Activated naive CD4-positive, alpha-beta T cell treated with anti-CD3 and anti-CD28 coated beads, Interleukin-2, amount 50 U/mL, for 72 hours (primary cell): ENCODE measurements around the gene ABCF1. TPM values are rescaled to one million over a fixed set of nuclear protein-coding genes. Genes with fewer than 3 reads are reported as not detected.
A peak's percentile ranks its signal among the peaks of the same experiment; 100 is the strongest.
"Not testable (repeated sequence)": the region's sequence is repeated elsewhere in the genome, so short reads cannot be mapped to it uniquely, and the experiment has no call there.

Experiments
- ATAC-seq, 2 donors: fragments of 150-1000 bp; cut with Tn5 transposase; 2 replicates each; pipeline ENCODE4 v1.10.0; 2021; ENCODE audit warnings: mild to moderate bottlenecking in 2 of 2, moderate library complexity in 2 of 2
- DNase-seq, 2 donors: peaks; one replicate each; pipeline ENCODE4 v3.0.0; 2021 to 2022; ENCODE audit warnings: low spot score in 2 of 2
- H3K27ac Mint-ChIP-seq, 2 donors: one replicate each; pipeline ENCODE4 v1.8.0; 2022; ENCODE audit warnings: mild to moderate bottlenecking in 2 of 2, mixed read lengths in 2 of 2
- H3K36me3 Mint-ChIP-seq, 2 donors: one replicate each; pipeline ENCODE4 v1.8.0; 2022; ENCODE audit warnings: mixed read lengths in 2 of 2
- H3K9me3 Mint-ChIP-seq, 2 donors: one replicate each; pipeline ENCODE4 v1.8.0; 2022; ENCODE audit warnings: mixed read lengths in 2 of 2
- total RNA-seq, 2 donors: library from RNA; stranded (reverse); gene quantifications; one replicate each; pipeline ENCODE4 v1.2.3, GENCODE V29; 2022

ABCF1 gene
- total RNA-seq, 2 donors from 2014 or later, result 84.7 to 91.3 TPM

GRCh38 chr6:30578051-30578450 lies 6.8 kb downstream of the ABCF1 start:
- Mint-ChIP-seq H3K36me3 (peaks cover 36 to 52% of the 10 kb centered on the region in 2 donors), H3K9me3 (no peaks in the 10 kb centered on the region), H3K27ac (peak overlapping the region; percentile 14 to 83)
- ATAC-seq (peak in 1 of 2 donors; percentile 35), DNase-seq (no peak)

- Mint-ChIP-seq H3K36me3 (peaks cover 28 to 44% of the 10 kb centered on the region in 2 donors), H3K27ac (peak overlapping the region in 1 of 2 donors; percentile 50), H3K9me3 (no peaks in the 10 kb centered on the region)
- no peak for DNase-seq
- no peak for ATAC-seq
These were observed 12.7 kb downstream of the ABCF1 start for GRCh38 chr6:30583921-30584320.

GRCh38 chr6:30589754-30590358 lies 18.6 kb downstream of the ABCF1 start:
- peaks cover 11 to 26% of the 10 kb centered on the region in 2 donors for H3K36me3 Mint-ChIP-seq
- H3K27ac Mint-ChIP-seq, result peak overlapping the region in 1 of 2 donors; percentile 15
- no peaks in the 10 kb centered on the region for H3K9me3 Mint-ChIP-seq
- ATAC-seq (no peak), DNase-seq (no peak)

GRCh38 chr6:30590509-30590908 lies 19.3 kb downstream of the ABCF1 start:
- Mint-ChIP-seq H3K27ac (peak overlapping the region in 1 of 2 donors; percentile 10), H3K9me3 (no peaks in the 10 kb centered on the region), H3K36me3 (peaks cover 11 to 25% of the 10 kb centered on the region in 2 donors)
- no peak for DNase-seq
- peak in 1 of 2 donors; percentile 3 for ATAC-seq

- ATAC-seq (peak in 1 of 2 donors; percentile 6), DNase-seq (no peak)
- H3K36me3 Mint-ChIP-seq, result peaks cover 7 to 22% of the 10 kb centered on the region in 2 donors
- H3K9me3 Mint-ChIP-seq, result no peaks in the 10 kb centered on the region
- peak overlapping the region; percentile 10 to 84 for H3K27ac Mint-ChIP-seq
These were observed 19.8 kb downstream of the ABCF1 start for GRCh38 chr6:30591008-30591407.

GRCh38 chr6:30592287-30592686 lies 21.0 kb downstream of the ABCF1 start:
- H3K27ac Mint-ChIP-seq, result peak overlapping the region in 1 of 2 donors; percentile 84
- H3K9me3 Mint-ChIP-seq, result no peaks in the 10 kb centered on the region
- ATAC-seq (no peak), DNase-seq (no peak)
- H3K36me3 Mint-ChIP-seq, result peaks cover 0 to 22% of the 10 kb centered on the region in 2 donors

GRCh38 chr6:30597315-30598144 lies 26.3 kb downstream of the ABCF1 start:
- H3K27ac Mint-ChIP-seq, result peak overlapping the region; percentile 77 to 85
- H3K9me3 Mint-ChIP-seq, H3K36me3 Mint-ChIP-seq: not testable (repeated sequence)
- ATAC-seq (peak; percentile 83 to 87), DNase-seq (peak; percentile 66 to 86)

GRCh38 chr6:30598912-30599624 lies 27.8 kb downstream of the ABCF1 start:
- Mint-ChIP-seq H3K27ac (peak overlapping the region; percentile 12 to 85), H3K36me3 (peaks cover 13 to 17% of the 10 kb centered on the region in 2 donors), H3K9me3 (no peaks in the 10 kb centered on the region)
- ATAC-seq (no peak), DNase-seq (no peak)

- ATAC-seq, result no peak
- Mint-ChIP-seq H3K9me3 (no peaks in the 10 kb centered on the region), H3K36me3 (peaks cover 20 to 24% of the 10 kb centered on the region in 2 donors), H3K27ac (peak overlapping the region; percentile 12 to 22)
- DNase-seq, result no peak
These were observed 28.5 kb downstream of the ABCF1 start for GRCh38 chr6:30599625-30600324.

- peak overlapping the region in 1 of 2 donors; percentile 57 for H3K27ac Mint-ChIP-seq
- H3K36me3 Mint-ChIP-seq, result peaks cover 26 to 31% of the 10 kb centered on the region in 2 donors
These were observed 29.3 kb downstream of the ABCF1 start for GRCh38 chr6:30600451-30600961.

GRCh38 chr6:30601436-30601814 lies 30.2 kb downstream of the ABCF1 start:
- Mint-ChIP-seq H3K27ac (peak overlapping the region; percentile 74 to 88), H3K9me3 (no peaks in the 10 kb centered on the region), H3K36me3 (peaks cover 33 to 38% of the 10 kb centered on the region in 2 donors)
- no peak for DNase-seq
- ATAC-seq, result no peak

More at GRCh38 chr6:30600451-30600961, 29.3 kb downstream of the ABCF1 start:
- ATAC-seq (no peak), DNase-seq (no peak)
- H3K9me3 Mint-ChIP-seq, result no peaks in the 10 kb centered on the region

GRCh38 chr6:30601815-30602641 lies 30.8 kb downstream of the ABCF1 start:
- no peak for ATAC-seq
- no peaks in the 10 kb centered on the region for H3K9me3 Mint-ChIP-seq
- peaks cover 36 to 42% of the 10 kb centered on the region in 2 donors for H3K36me3 Mint-ChIP-seq
- no peak for DNase-seq
- H3K27ac Mint-ChIP-seq, result no peak overlapping the region

GRCh38 chr6:30603961-30604360 lies 32.7 kb downstream of the ABCF1 start:
- Mint-ChIP-seq H3K27ac (no peak overlapping the region), H3K9me3 (no peaks in the 10 kb centered on the region), H3K36me3 (peaks cover 47 to 56% of the 10 kb centered on the region in 2 donors)
- DNase-seq (no peak), ATAC-seq (no peak)

- Mint-ChIP-seq H3K9me3 (no peaks in the 10 kb centered on the region), H3K27ac (peak overlapping the region in 1 of 2 donors; percentile 39), H3K36me3 (peaks cover 61 to 67% of the 10 kb centered on the region in 2 donors)
- ATAC-seq (no peak), DNase-seq (no peak)
These were observed 38.8 kb downstream of the ABCF1 start for GRCh38 chr6:30610065-30610464.

- ATAC-seq (no peak), DNase-seq (no peak)
- H3K36me3 Mint-ChIP-seq, result peaks cover 64 to 69% of the 10 kb centered on the region in 2 donors
- no peaks in the 10 kb centered on the region for H3K9me3 Mint-ChIP-seq
- peak overlapping the region; percentile 17 to 95 for H3K27ac Mint-ChIP-seq
These were observed 40.1 kb downstream of the ABCF1 start for GRCh38 chr6:30611150-30611855.
